ENCODE measurements around the gene UMODL1.

- TF ChIP-seq CTCF (IDR thresholded peaks at IDR 0.05) (no peak), POLR2A (IDR thresholded peaks at IDR 0.05) (no peak), EP300 (IDR thresholded peaks at IDR 0.05) (no peak)
Measured at GRCh38 chr21:42153046-42153686, 82.0 kb downstream of the UMODL1 start.

Measured in ovary (tissue), 3 donors.